HG02981 (cell line): Measurements from ENCODE around the gene PCP4L1.
"Not testable (repeated sequence)": the region's sequence is repeated elsewhere in the genome, so short reads cannot be mapped to it uniquely, and the experiment has no call there.

Experiments
- ATAC-seq: cut with Tn5 transposase; IDR thresholded peaks from one replicate; pipeline ENCODE4 v1.9.1; 2021; ENCODE audit warnings: mild to moderate bottlenecking, moderate library complexity; ENCODE audit not compliant: unreplicated experiment

PCP4L1 gene

DNA sequence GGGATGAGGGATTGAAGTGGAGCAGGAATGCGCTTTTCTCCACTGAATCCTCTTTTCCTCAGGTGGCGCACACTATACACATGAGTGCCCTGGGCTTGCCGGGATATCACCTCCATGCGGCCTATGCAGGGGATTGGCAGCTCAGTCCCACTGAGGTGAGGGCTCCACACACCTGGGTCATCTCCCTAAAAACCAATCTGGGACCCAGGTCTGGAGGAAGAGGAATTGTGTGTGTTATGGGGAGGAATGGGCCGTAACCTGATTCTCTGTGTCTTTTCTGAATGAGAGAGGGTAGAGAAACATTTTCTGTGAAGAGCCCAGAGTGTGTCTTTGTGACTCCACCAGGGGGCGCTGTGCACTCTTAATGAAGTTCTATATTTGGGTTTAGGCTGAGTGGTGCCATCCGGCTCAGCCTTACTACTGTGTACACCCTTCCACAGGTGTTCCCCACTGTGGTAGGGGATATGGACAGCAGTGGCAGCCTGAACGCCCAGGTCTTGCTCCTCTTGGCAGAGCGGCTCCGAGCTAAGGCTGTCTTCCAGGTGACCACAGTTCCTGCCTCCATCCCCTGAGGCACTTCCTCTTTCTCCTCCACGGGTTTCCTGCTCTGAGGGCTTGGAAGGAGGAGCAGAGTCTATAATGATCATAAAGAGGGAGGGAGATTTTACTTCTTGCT, 31.2 kb upstream of the PCP4L1 start:
- ATAC-seq: peak; percentile 40

- ATAC-seq: no peak
These were observed 30.5 kb upstream of the PCP4L1 start for GRCh38 chr1:161228032-161228431.

DNA sequence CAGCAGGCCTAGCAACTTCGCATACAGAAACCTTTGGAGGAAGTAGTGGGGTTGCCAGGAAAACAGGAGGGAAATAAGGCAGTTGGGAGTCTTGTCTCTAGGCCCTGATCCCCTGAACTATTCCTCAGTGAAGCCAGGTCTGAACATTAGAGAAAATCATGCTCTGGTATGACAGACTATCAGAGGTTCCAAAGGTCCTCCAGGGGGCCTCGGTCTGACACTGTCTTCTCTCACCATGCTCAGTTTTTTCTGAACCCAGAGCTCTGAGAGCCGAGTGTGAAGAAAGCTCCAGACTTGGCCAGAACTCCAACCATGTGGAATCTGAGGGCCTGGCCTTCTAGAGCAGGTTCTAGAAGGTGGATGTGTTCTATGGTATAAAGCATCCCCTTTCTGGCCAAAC, 28.6 kb upstream of the PCP4L1 start:
- ATAC-seq: no peak

GRCh38 chr1:161230762-161231161, 27.8 kb upstream of the PCP4L1 start:
- no peak for ATAC-seq

DNA sequence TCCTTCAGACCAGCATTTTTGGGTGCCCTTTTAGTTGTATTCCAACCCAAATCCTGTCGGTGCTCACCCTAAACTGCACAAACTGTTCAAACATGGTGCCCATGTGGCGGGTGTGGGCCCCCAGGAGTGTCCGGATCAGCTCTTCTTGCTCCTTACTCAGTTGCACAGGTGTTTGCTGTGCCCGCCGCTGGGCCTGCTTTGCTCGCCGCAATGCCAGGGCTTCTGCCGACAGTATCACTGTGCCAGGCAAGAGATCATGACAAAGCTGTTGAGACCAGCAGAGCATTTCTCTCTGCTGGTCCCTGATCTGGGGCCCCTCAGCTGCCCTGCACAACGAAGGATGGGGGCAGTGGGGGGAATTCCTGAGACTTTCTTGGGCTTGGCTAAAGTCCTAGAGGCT, 25.4 kb upstream of the PCP4L1 start:
- no peak for ATAC-seq

DNA sequence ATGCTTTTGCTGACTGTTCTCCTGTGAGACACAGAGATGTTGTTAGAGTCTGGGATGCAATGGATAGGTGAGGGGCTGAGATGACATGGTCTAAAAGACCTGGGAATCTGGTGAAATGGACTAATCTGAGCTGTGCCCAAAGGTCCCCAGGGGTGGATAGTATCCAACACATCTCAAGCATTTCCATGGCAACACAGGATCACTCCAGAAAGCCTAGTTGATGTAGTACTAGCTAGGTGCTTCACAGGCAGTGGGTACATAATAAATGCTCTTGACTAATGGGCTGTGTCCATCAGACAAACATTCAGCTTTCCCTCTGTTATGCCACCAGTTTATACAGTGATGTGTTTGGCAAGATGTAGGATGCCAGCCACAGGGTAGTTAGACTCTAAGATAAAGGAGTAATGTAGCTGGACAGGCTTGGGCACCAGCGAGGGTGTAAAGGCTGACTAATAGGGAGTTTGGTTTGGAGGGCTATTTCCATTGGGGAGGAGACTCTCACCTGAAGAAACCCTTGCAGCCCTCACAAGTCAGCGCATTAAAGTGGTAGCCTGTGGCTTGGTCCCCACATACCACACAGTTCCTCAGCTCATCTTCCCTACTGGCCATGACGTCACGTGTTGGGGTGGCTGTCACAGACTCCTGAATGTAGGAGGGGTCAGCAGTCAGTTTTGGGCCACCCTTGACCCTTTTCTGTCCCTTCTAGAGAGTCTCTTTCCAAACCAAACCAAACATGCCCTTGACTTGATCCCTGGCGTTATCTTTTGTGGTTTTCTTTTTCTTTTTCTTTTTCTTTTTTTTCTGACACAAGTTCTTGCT, 22.4 kb upstream of the PCP4L1 start:
- no peak for ATAC-seq

DNA sequence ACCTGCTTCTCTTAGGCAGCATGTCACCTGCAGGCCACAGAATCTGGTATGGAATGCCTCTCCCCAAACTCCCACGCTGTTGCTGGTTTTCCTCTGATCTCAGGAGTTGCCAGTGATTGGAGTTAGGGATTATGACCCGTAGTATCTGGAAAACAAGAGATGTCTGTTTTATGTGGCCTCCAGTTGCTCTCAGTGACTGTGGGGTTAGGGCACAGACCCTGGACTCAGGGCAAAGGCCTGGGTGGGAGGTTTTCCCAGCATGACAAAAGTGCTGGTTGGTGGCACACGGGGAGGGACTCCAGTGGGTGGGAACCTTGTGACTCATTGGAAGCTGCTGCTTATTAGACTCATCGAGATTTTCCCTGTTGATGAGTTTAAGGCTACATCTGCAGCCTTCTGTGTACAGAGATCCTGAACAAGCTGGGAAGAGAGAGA, 20.5 kb upstream of the PCP4L1 start, which contains the start of gene NR1I3:
NR1I3 (minus strand) TSS at position 165 of the 435 bp plus-strand sequence. CDS start 1,638 bp downstream, outside the sequence.
- no peak for ATAC-seq

DNA sequence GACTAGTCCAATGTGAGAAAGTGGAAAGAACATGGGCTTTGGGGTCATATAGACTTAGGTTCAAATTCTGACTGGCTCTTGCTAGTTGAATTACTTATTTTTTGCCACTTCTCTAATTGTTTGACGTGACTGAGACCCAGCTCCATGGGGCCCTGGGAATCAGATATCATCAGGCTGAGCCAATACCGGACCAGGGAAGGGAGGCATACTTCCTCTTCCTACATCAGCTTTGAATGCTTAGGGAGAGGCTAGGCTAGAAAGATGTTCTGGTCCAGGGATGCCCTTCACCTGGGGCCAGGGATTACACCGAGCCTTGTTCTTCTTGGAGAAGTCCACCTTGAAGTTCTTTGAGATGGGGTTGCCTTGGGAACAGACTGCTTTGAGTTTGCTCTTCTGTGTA, 16.9 kb upstream of the PCP4L1 start:
- ATAC-seq: no peak

DNA sequence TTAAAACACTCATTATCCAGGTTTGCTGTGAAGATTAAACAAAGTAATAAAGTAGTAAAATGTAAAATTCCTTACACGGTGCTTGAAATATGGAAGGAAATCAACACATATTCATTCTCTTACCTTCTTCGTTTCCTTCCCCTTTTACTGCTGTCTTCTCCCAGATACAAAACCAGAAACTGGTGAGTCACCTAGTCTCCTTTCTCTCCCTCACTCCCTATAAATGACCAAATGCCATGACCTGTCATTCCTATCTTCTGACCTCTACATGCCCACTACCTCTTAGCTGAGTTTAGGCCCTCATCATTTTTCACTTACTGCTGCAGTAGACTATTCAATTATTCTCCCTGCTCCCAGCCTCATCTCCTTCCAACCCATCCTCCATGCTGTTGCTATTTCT, 16.2 kb upstream of the PCP4L1 start:
- no peak for ATAC-seq

DNA sequence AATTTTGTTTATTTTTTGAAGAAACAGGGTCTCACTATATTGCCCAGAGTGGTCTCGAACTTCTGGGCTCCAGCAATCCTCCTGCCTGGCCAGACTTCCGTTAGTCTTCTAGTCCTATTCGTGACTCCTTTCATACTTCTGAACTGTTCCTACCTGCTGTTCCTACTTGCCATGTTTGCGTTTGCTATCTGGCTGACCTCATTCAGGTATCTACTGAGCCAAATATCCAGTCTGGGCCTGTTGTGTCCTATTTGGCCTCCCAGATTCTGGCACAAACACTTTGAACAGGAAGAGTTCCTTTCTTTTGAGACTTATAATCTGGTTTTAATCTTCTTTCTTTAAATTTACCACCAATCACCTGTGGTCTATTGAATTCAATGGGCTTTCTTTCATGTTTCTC, 13.7 kb upstream of the PCP4L1 start:
- ATAC-seq: no peak

DNA sequence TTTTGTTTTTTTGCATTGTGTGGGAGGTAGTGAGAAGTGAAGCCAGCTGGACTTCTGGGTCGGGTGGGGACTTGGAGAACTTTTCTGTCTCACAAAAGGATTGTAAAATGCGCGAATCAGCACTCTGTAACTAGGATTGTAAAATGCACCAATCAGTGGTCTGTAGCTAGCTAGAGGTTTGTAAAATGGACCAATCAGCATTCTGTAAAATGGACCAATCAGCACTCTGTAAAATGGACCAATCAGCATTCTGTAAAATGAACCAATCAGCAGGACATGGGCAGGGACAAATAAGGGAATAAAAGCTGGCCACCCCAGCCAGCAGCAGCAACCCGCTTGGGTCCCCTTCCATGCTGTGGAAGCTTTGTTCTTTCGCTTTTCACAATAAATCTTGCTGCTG, 8.4 kb upstream of the PCP4L1 start:
- ATAC-seq: not testable (repeated sequence)

- ATAC-seq: no peak
These were observed 7.7 kb upstream of the PCP4L1 start for GRCh38 chr1:161250829-161251228.

GRCh38 chr1:161251579-161251978, 7.0 kb upstream of the PCP4L1 start:
- no peak for ATAC-seq

GRCh38 chr1:161255302-161255701, 3.2 kb upstream of the PCP4L1 start:
- not testable (repeated sequence) for ATAC-seq

GRCh38 chr1:161255955-161256520, 2.5 kb upstream of the PCP4L1 start:
- not testable (repeated sequence) for ATAC-seq

- not testable (repeated sequence) for ATAC-seq
These were observed 1.4 kb upstream of the PCP4L1 start for GRCh38 chr1:161257109-161257508.

DNA sequence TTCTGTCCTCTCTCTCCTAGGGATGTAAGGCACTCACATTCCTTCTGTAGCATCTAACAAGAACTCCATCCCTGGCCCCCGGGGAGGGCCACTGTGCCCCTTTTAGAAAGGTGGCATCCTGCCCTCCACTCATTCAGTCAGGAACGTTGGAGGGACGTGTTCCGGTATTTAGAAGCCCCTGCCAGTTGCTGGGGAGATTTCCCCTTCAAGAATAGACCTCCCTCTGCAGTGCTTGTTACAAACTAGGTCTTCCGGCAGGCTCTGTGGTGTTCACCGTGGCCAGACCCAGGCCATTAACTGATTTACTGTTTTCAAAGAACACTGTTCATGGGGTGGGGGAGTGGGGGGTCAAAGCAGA, 779 bp downstream of the PCP4L1 start:
- no peak for ATAC-seq

DNA sequence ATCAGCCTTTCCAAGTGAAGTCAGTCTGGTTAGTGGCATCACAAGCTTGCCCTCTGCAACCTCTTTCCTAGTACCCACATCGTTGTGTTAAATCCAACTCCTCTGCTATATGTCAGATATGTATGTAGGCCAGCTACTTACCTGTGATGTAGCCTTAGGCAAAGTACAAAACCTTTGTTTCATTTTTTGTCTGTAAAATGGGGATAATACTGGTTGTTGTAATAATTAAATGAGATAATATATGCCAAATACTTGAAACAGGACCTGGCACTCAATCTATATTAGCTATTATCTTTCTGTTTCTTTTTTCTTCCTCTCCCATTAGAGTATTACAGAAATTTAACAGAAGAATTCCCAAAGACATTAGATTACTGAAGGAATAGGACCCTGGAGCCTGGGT, 1.2 kb downstream of the PCP4L1 start:
- no peak for ATAC-seq

DNA sequence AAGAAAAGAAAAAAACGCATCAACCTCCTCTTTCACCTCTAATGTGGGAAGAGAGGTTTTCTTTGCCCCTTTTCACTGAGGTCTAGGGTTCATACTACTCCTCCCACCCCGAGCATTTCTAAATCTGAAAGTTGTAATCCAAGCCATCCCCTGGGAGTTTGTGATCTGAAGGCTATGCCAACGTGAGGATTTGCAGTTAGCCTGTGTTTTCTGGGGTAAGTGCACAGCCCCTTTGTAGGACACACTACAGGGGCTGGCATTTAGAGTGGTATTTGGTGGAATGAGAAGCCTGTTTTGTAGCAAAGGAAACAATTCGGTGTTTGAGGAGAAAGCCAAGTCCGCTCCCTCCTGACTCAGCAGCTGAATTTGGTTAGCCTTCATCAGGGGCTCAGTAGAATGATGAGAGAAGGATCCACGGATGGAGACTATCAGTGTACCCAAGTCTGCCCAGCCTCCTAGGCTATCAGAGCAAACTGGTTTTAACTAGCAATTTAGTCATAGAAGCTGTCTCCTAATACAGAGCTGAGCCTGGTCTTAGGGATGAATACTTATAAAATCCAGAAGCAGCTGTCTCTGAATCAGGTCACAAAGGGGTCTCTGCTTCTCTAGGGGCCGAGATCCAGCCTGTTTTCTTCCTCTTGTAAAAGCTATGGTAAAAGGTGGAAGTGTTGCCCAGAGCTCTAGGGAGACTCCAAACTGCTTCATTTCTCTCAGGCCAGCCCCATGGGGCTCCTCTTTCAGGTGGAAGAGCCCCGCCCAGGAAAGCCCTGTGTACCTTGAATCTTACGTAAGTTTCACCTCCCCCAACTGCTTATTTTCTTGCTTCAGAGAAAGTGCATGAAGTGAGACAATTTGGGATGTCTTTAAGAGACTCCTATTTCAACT, 2.1 kb downstream of the PCP4L1 start:
- ATAC-seq: peak; percentile 17

DNA sequence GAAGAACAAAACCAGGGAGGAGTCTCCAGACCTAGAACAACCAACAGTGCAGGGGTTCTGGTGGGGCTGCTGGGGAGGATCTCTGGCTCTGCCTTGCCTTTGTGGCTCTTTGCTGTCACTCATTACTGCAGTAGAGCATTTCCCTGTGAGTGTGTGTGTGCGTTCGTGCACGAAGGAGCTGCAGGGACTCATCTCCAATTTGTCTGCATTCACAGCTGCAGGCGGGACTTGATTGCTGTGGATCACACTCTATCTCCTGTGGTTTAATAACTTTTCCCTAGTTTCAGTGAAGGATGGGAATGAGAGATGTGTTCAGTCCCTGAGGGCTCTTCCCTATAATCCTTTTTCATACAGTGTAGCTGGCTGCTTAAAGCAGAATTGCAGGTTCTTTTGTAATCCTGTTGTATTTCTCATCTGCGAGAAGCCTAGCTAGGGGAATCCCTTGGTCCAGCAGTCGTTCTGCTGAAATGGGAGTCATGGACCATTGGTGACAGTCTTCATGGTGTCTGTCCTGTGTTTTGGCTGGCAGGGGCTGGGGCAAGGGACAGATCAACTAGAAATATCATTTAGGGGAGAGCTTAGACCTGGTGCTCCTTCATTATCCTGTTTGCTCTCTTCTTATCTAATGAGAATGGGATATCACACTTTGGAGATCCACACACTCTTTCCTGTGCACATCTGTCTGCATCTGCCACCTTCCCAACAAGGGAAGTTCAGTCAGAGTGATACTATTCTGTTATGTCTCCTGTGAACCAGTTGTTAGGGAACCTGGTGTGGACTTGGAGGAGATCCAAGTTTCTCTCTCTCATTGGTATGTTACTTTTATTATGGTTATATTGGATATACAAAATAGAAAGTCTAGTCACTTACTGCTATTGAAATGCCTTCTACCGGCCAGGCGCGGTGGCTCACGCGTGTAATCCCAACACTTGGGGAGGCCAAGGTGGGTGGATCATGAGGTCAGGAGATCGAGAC, 3.0 kb downstream of the PCP4L1 start:
- peak; percentile 54 for ATAC-seq
